Stimulated activated naive CD4-positive, alpha-beta T cell (primary cell): ENCODE measurements around the gene FAM177A1.

ENCODE experiments used
- DNase-seq, 6 experiments: peaks; one replicate each; lab custom pipeline; 2025; lab: John Stamatoyannopoulos, UW

FAM177A1 gene

DNA sequence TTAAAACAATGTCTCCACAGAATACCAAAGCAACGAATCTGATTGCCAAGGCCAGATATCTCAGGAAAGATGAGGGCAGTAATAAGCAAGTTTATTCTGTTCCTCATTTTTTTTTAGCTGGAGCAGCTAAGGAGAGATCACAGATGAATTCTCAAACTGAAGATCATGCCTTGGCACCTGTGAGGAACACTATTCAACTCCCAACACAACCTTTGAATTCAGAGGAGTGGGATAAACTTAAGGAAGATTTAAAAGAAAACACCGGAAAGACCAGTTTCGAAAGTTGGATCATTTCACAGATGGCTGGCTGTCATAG, 77.3 kb downstream of the FAM177A1 start:
- no peak for DNase-seq

GRCh38 chr14:35124127-35124526, 78.1 kb downstream of the FAM177A1 start:
- no peak for DNase-seq
